Naive B cell (primary cell): ENCODE data around the gene RIPOR2. TPM values are rescaled to one million over a fixed set of nuclear protein-coding genes. Genes with fewer than 3 reads are reported as not detected.

Source experiments
- ATAC-seq, 2 donors: fragments of 150-1000 bp; cut with Tn5 transposase; 2 replicates each; pipeline ENCODE4 v1.10.0; 2021; ENCODE audit warnings: low read depth in 2 of 2, mild to moderate bottlenecking in 2 of 2, moderate library complexity in 2 of 2
- DNase-seq: peaks from one replicate; pipeline ENCODE4 v3.0.0; 2022
- H3K27ac Mint-ChIP-seq, 6 donors: one replicate each; pipeline ENCODE4 v1.8.0; 2020 to 2022; ENCODE audit warnings: mild to moderate bottlenecking in 6 of 6, mixed read lengths in 6 of 6, moderate library complexity in 5 of 6, inconsistent platforms in 2 of 6
- H3K27me3 Mint-ChIP-seq, 3 donors: one replicate each; pipeline ENCODE4 v1.8.0; 2021 to 2022; ENCODE audit warnings: mixed read lengths in 3 of 3, mild to moderate bottlenecking in 1 of 3
- H3K36me3 Mint-ChIP-seq, 2 donors: one replicate each; pipeline ENCODE4 v1.8.0; 2020 to 2022; ENCODE audit warnings: mixed read lengths in 2 of 2, inconsistent platforms in 1 of 2, mild to moderate bottlenecking in 1 of 2
- H3K4me1 Mint-ChIP-seq, 3 donors: one replicate each; pipeline ENCODE4 v1.8.0; 2020 to 2022; ENCODE audit warnings: mixed read lengths in 3 of 3, inconsistent platforms in 1 of 3, mild to moderate bottlenecking in 1 of 3, moderate library complexity in 1 of 3
- H3K4me3 Mint-ChIP-seq, 8 donors: one replicate each; pipeline ENCODE4 v1.8.0; 2020 to 2022; ENCODE audit warnings: mild to moderate bottlenecking in 8 of 8, mixed read lengths in 8 of 8, moderate library complexity in 8 of 8, inconsistent platforms in 2 of 8
- H3K9me3 Mint-ChIP-seq, 7 donors: one replicate each; pipeline ENCODE4 v1.8.0; 2020 to 2022; ENCODE audit warnings: mixed read lengths in 7 of 7, mild to moderate bottlenecking in 5 of 7, inconsistent platforms in 2 of 7, moderate library complexity in 1 of 7
- polyA plus RNA-seq, 6 donors: library from polyadenylated mRNA; unstranded; fragments of 300-500 nt; fragmentation: Illumina TruSeq; gene quantifications; one replicate each; pipeline ENCODE4 v1.2.3, GENCODE V29; 2021; ENCODE audit warnings: low read depth in 6 of 6

The RIPOR2 gene
- polyA plus RNA-seq, 6 donors from 2014 or later, result 464 to 666 (median 484) TPM

GRCh38 chr6:24906314-24906713 is 29.4 kb downstream of the RIPOR2 start:
- H3K27ac Mint-ChIP-seq, result peak overlapping the region in 5 of 6 donors; percentile 79 to 92 (median 85)
- no peaks in the 10 kb centered on the region for H3K9me3 Mint-ChIP-seq
- peak overlapping the region in 5 of 8 donors; percentile 34 to 47 (median 36) for H3K4me3 Mint-ChIP-seq
- no peak for ATAC-seq
- H3K27me3 Mint-ChIP-seq, result no peaks in the 10 kb centered on the region
- peaks cover 88 to 97% (median 94%) of the 10 kb centered on the region in 3 donors for H3K4me1 Mint-ChIP-seq
- peaks cover 33 to 41% of the 10 kb centered on the region in 2 donors for H3K36me3 Mint-ChIP-seq
- DNase-seq, result no peak

GRCh38 chr6:24905483-24905882 is 30.3 kb downstream of the RIPOR2 start:
- DNase-seq, result no peak
- Mint-ChIP-seq H3K9me3 (no peaks in the 10 kb centered on the region), H3K27me3 (no peaks in the 10 kb centered on the region), H3K36me3 (peaks cover 27 to 38% of the 10 kb centered on the region in 2 donors), H3K4me3 (peak overlapping the region in 3 of 8 donors; percentile 19 to 68 (median 48)), H3K4me1 (peaks cover 89 to 100% (median 94%) of the 10 kb centered on the region in 3 donors), H3K27ac (peak overlapping the region in 5 of 6 donors; percentile 84 to 92 (median 87))
- ATAC-seq, result no peak

GRCh38 chr6:24903681-24904080 is 32.1 kb downstream of the RIPOR2 start:
- no peaks in the 10 kb centered on the region for H3K27me3 Mint-ChIP-seq
- H3K36me3 Mint-ChIP-seq, result peaks cover 24 to 37% of the 10 kb centered on the region in 2 donors
- H3K9me3 Mint-ChIP-seq, result no peaks in the 10 kb centered on the region
- ATAC-seq (no peak), DNase-seq (no peak)
- peak overlapping the region in 4 of 8 donors; percentile 16 to 36 (median 21) for H3K4me3 Mint-ChIP-seq
- H3K4me1 Mint-ChIP-seq, result peaks cover 83 to 96% (median 90%) of the 10 kb centered on the region in 3 donors
- peak overlapping the region; percentile 44 to 93 (median 72) for H3K27ac Mint-ChIP-seq

GRCh38 chr6:24902782-24903181 is 33.0 kb downstream of the RIPOR2 start:
- peaks cover 84 to 95% (median 90%) of the 10 kb centered on the region in 3 donors for H3K4me1 Mint-ChIP-seq
- peak overlapping the region in 6 of 8 donors; percentile 12 to 65 (median 32) for H3K4me3 Mint-ChIP-seq
- H3K9me3 Mint-ChIP-seq, result no peaks in the 10 kb centered on the region
- peak overlapping the region; percentile 12 to 92 (median 75) for H3K27ac Mint-ChIP-seq
- peaks cover 33 to 37% of the 10 kb centered on the region in 2 donors for H3K36me3 Mint-ChIP-seq
- no peak for ATAC-seq
- no peaks in the 10 kb centered on the region for H3K27me3 Mint-ChIP-seq
- DNase-seq, result no peak

GRCh38 chr6:24901698-24902328 is 33.9 kb downstream of the RIPOR2 start:
- ATAC-seq, result peak; percentile 28
- no peaks in the 10 kb centered on the region for H3K9me3 Mint-ChIP-seq
- peak overlapping the region; percentile 48 to 94 (median 88) for H3K27ac Mint-ChIP-seq
- H3K4me3 Mint-ChIP-seq, result peak overlapping the region in 6 of 8 donors; percentile 10 to 56 (median 48)
- H3K27me3 Mint-ChIP-seq, result no peaks in the 10 kb centered on the region
- H3K36me3 Mint-ChIP-seq, result peaks cover 34 to 38% of the 10 kb centered on the region in 2 donors
- no peak for DNase-seq
- H3K4me1 Mint-ChIP-seq, result peaks cover 77 to 95% (median 91%) of the 10 kb centered on the region in 3 donors

- Mint-ChIP-seq H3K36me3 (peaks cover 34 to 38% of the 10 kb centered on the region in 2 donors), H3K27me3 (no peaks in the 10 kb centered on the region), H3K9me3 (no peaks in the 10 kb centered on the region), H3K4me1 (peaks cover 72 to 95% (median 84%) of the 10 kb centered on the region in 3 donors), H3K27ac (peak overlapping the region; percentile 38 to 94 (median 88)), H3K4me3 (peak overlapping the region in 4 of 8 donors; percentile 10 to 48 (median 28))
- no peak for DNase-seq
- ATAC-seq, result no peak
These were observed 34.7 kb downstream of the RIPOR2 start for GRCh38 chr6:24900917-24901697.

GRCh38 chr6:24899997-24900325 is 35.8 kb downstream of the RIPOR2 start:
- H3K36me3 Mint-ChIP-seq, result peaks cover 31 to 34% of the 10 kb centered on the region in 2 donors
- peak overlapping the region in 4 of 6 donors; percentile 28 to 94 (median 84) for H3K27ac Mint-ChIP-seq
- H3K9me3 Mint-ChIP-seq, result no peaks in the 10 kb centered on the region
- no peak for ATAC-seq
- no peaks in the 10 kb centered on the region for H3K27me3 Mint-ChIP-seq
- H3K4me1 Mint-ChIP-seq, result peaks cover 64 to 86% (median 73%) of the 10 kb centered on the region in 3 donors
- peak overlapping the region in 2 of 8 donors; percentile 49 to 56 for H3K4me3 Mint-ChIP-seq
- no peak for DNase-seq

- H3K4me3 Mint-ChIP-seq, result peak overlapping the region in 3 of 8 donors; percentile 0 to 56 (median 49)
- H3K36me3 Mint-ChIP-seq, result peaks cover 32 to 33% of the 10 kb centered on the region in 2 donors
- ATAC-seq (no peak), DNase-seq (no peak)
- no peaks in the 10 kb centered on the region for H3K27me3 Mint-ChIP-seq
- H3K27ac Mint-ChIP-seq, result peak overlapping the region; percentile 32 to 94 (median 84)
- peaks cover 63 to 83% (median 73%) of the 10 kb centered on the region in 3 donors for H3K4me1 Mint-ChIP-seq
- H3K9me3 Mint-ChIP-seq, result no peaks in the 10 kb centered on the region
These were observed 36.4 kb downstream of the RIPOR2 start for GRCh38 chr6:24899136-24899996.

GRCh38 chr6:24898676-24899075 is 37.1 kb downstream of the RIPOR2 start:
- peaks cover 25 to 32% of the 10 kb centered on the region in 2 donors for H3K36me3 Mint-ChIP-seq
- H3K4me1 Mint-ChIP-seq, result peaks cover 63 to 83% (median 73%) of the 10 kb centered on the region in 3 donors
- DNase-seq (no peak), ATAC-seq (no peak)
- no peaks in the 10 kb centered on the region for H3K9me3 Mint-ChIP-seq
- no peaks in the 10 kb centered on the region for H3K27me3 Mint-ChIP-seq
- peak overlapping the region; percentile 3 to 94 (median 82) for H3K27ac Mint-ChIP-seq
- H3K4me3 Mint-ChIP-seq, result peak overlapping the region in 2 of 8 donors; percentile 0 to 57

GRCh38 chr6:24897186-24897585 is 38.6 kb downstream of the RIPOR2 start:
- Mint-ChIP-seq H3K9me3 (no peaks in the 10 kb centered on the region), H3K27ac (peak overlapping the region in 5 of 6 donors; percentile 51 to 94 (median 79)), H3K4me1 (peaks cover 66 to 83% (median 77%) of the 10 kb centered on the region in 3 donors), H3K27me3 (no peaks in the 10 kb centered on the region), H3K4me3 (no peak overlapping the region), H3K36me3 (peaks cover 15 to 27% of the 10 kb centered on the region in 2 donors)
- ATAC-seq (no peak), DNase-seq (no peak)

- no peaks in the 10 kb centered on the region for H3K9me3 Mint-ChIP-seq
- peaks cover 7 to 24% of the 10 kb centered on the region in 2 donors for H3K36me3 Mint-ChIP-seq
- ATAC-seq (no peak), DNase-seq (no peak)
- H3K27me3 Mint-ChIP-seq, result no peaks in the 10 kb centered on the region
- H3K4me3 Mint-ChIP-seq, result peak overlapping the region in 3 of 8 donors; percentile 10 to 23 (median 12)
- H3K27ac Mint-ChIP-seq, result peak overlapping the region; percentile 29 to 98 (median 88)
- peaks cover 56 to 81% (median 66%) of the 10 kb centered on the region in 3 donors for H3K4me1 Mint-ChIP-seq
These were observed 42.4 kb downstream of the RIPOR2 start for GRCh38 chr6:24893342-24893850.

- Mint-ChIP-seq H3K36me3 (peaks cover 4 to 28% of the 10 kb centered on the region in 2 donors), H3K27me3 (no peaks in the 10 kb centered on the region), H3K9me3 (no peaks in the 10 kb centered on the region), H3K4me3 (peak overlapping the region in 6 of 8 donors; percentile 9 to 58 (median 38)), H3K4me1 (peaks cover 67 to 80% (median 71%) of the 10 kb centered on the region in 3 donors), H3K27ac (peak overlapping the region in 4 of 6 donors; percentile 78 to 94 (median 88))
- no peak for DNase-seq
- peak in 1 of 2 donors; percentile 34 for ATAC-seq
These were observed 44.8 kb downstream of the RIPOR2 start for GRCh38 chr6:24891004-24891403.
